SK-N-SH (cell line): ENCODE results near the gene DHRSX.

ENCODE experiments used
- CTCF ChIP-seq: fragments of 200-600 bp; sonication (generic); IDR thresholded peaks from 2 replicates; pipeline ENCODE4 v1.6.1; 2017; ENCODE audit warnings: antibody characterized with exemption, mild to moderate bottlenecking, moderate library complexity
- EP300 ChIP-seq, 2 experiments: IDR thresholded peaks; 2 replicates each; pipeline versions ENCODE4 v1.4.0 to v1.6.1; 2012; ENCODE audit warnings: borderline replicate concordance in 1 of 2, low read depth in 1 of 2, low read length in 1 of 2
- FOSL2 ChIP-seq: IDR thresholded peaks from 2 replicates; pipeline ENCODE4 v1.4.0; 2012; ENCODE audit warnings: low read depth, mild to moderate bottlenecking, moderate library complexity, borderline replicate concordance
- FOXJ3 ChIP-seq: sonication (generic); formaldehyde crosslinking; IDR thresholded peaks from 2 replicates; pipeline ENCODE4 v1.5.1; 2020; ENCODE audit warnings: mild to moderate bottlenecking, missing genetic modification reagents
- GABPA ChIP-seq: IDR thresholded peaks from 2 replicates; pipeline ENCODE4 v1.4.0; 2012; ENCODE audit warnings: low read depth, mild to moderate bottlenecking
- JUND ChIP-seq: IDR thresholded peaks from 2 replicates; pipeline ENCODE4 v1.4.0; 2012
- MAX ChIP-seq: IDR thresholded peaks from 2 replicates; pipeline ENCODE4 v1.4.0; 2012; ENCODE audit warnings: low read depth
- MXI1 ChIP-seq: IDR thresholded peaks from 2 replicates; pipeline ENCODE4 v1.6.1; 2012; ENCODE audit warnings: mild to moderate bottlenecking, low read depth, low read length, improper control_type of control experiment
- NRF1 ChIP-seq: IDR thresholded peaks from 2 replicates; pipeline ENCODE4 v1.6.1; 2012; ENCODE audit warnings: low read depth, mild to moderate bottlenecking, low read length
- POLR2AphosphoS5 ChIP-seq: IDR thresholded peaks from 2 replicates; pipeline ENCODE4 v1.6.1; 2012; ENCODE audit warnings: low read depth, low read length
- REST ChIP-seq: IDR thresholded peaks from 2 replicates; pipeline ENCODE4 v1.6.1; 2012; ENCODE audit warnings: mild to moderate bottlenecking, low read depth, low read length, moderate library complexity
- SIN3A ChIP-seq: IDR thresholded peaks from 2 replicates; pipeline ENCODE4 v1.6.1; 2012; ENCODE audit warnings: low read depth, mild to moderate bottlenecking, low read length, moderate library complexity, borderline replicate concordance
- YY1 ChIP-seq: IDR thresholded peaks from 2 replicates; pipeline ENCODE4 v1.4.0; 2012; ENCODE audit warnings: low read depth, mild to moderate bottlenecking
- ZBTB33 ChIP-seq: IDR thresholded peaks from 2 replicates; pipeline ENCODE4 v1.4.0; 2012; ENCODE audit warnings: low read depth, borderline replicate concordance

- TF ChIP-seq CTCF (no peak), GABPA (no peak), EP300 (IDR thresholded peaks at IDR 0.05; ENCODE audit: borderline replicate concordance in 1 of 2, low read depth in 1 of 2, low read length in 1 of 2) (no peak), JUND (no peak), MXI1 (no peak), REST (no peak), ZBTB33 (no peak), FOSL2 (no peak), POLR2AphosphoS5 (no peak), MAX (no peak), NRF1 (no peak), SIN3A (no peak), YY1 (no peak), FOXJ3 (CRISPR knock-in tag) (no peak)
Observed at GRCh38 chrX:2439613-2440012, 61.2 kb downstream of the DHRSX start.
